Neutrophil (primary cell): ENCODE results near the gene PRTN3.

Experiments
- H3K27ac ChIP-seq: fragments of 200-600 bp; sonication (generic); 2 replicates; pipeline ENCODE4 v1.5.1; 2016; ENCODE audit warnings: mild to moderate bottlenecking, moderate library complexity
- H3K27me3 ChIP-seq: fragments of 200-600 bp; sonication (generic); 2 replicates; pipeline ENCODE4 v1.6.0; 2016; ENCODE audit warnings: mild to moderate bottlenecking
- H3K36me3 ChIP-seq: fragments of 200-600 bp; sonication (generic); 2 replicates; pipeline ENCODE4 v1.5.1; 2017
- H3K4me1 ChIP-seq, 2 experiments: fragments of 200-600 bp in 1 of 2; sonication (generic) in 1 of 2; 1 replicate in 1 of 2; 2 replicates in 1 of 2; pipeline versions ENCODE4 v1.5.1 to v1.6.1; 2013 to 2016; ENCODE audit warnings: low read depth in 1 of 2, low read length in 1 of 2, mild to moderate bottlenecking in 1 of 2, moderate library complexity in 1 of 2; ENCODE audit not compliant: control insufficient read depth in 1 of 2, insufficient read depth in 1 of 2
- H3K4me3 ChIP-seq, 2 experiments: fragments of 200-600 bp in 1 of 2; sonication (generic) in 1 of 2; 1 replicate in 1 of 2; 2 replicates in 1 of 2; pipeline ENCODE4 v1.5.1; 2013 to 2016; ENCODE audit warnings: low read depth in 1 of 2, low read length in 1 of 2, mild to moderate bottlenecking in 1 of 2, moderate library complexity in 1 of 2
- H3K9me3 ChIP-seq: fragments of 200-600 bp; sonication (generic); 2 replicates; pipeline ENCODE4 v1.5.1; 2016
- CTCF ChIP-seq: fragments of 200-600 bp; sonication (generic); IDR thresholded peaks from 2 replicates; pipeline ENCODE4 v1.5.1; 2016; ENCODE audit warnings: antibody characterized with exemption

PRTN3 gene

GRCh38 chr19:872266-872951, 31.6 kb downstream of the PRTN3 start:
- no peak for TF ChIP-seq CTCF
- Histone ChIP-seq H3K36me3 (peaks cover 79% of the 10 kb centered on the region), H3K27ac (peak overlapping the region; percentile 14), H3K9me3 (no peaks in the 10 kb centered on the region), H3K27me3 (no peaks in the 10 kb centered on the region), H3K4me3 (peak overlapping the region in 1 of 2 experiments; percentile 34), H3K4me1 (peaks cover 7 to 10% of the 10 kb centered on the region in 2 experiments)

GRCh38 chr19:873084-873483, 32.3 kb downstream of the PRTN3 start:
- Histone ChIP-seq H3K4me1 (peaks cover 7 to 10% of the 10 kb centered on the region in 2 experiments), H3K4me3 (no peak overlapping the region), H3K9me3 (no peaks in the 10 kb centered on the region), H3K27me3 (no peaks in the 10 kb centered on the region), H3K27ac (peak overlapping the region; percentile 14), H3K36me3 (peaks cover 73% of the 10 kb centered on the region)
- no peak for TF ChIP-seq CTCF

GRCh38 chr19:873561-874041, 32.8 kb downstream of the PRTN3 start:
- no peak overlapping the region for H3K4me3 ChIP-seq
- H3K4me1 ChIP-seq, result peaks cover 7 to 10% of the 10 kb centered on the region in 2 experiments
- no peaks in the 10 kb centered on the region for H3K27me3 ChIP-seq
- no peak overlapping the region for H3K27ac ChIP-seq
- no peak for TF ChIP-seq CTCF
- no peaks in the 10 kb centered on the region for H3K9me3 ChIP-seq
- peaks cover 71% of the 10 kb centered on the region for H3K36me3 ChIP-seq

- Histone ChIP-seq H3K27me3 (no peaks in the 10 kb centered on the region), H3K4me1 (peaks cover 7 to 10% of the 10 kb centered on the region in 2 experiments), H3K36me3 (peaks cover 71% of the 10 kb centered on the region), H3K9me3 (no peaks in the 10 kb centered on the region), H3K27ac (no peak overlapping the region), H3K4me3 (no peak overlapping the region)
- no peak for TF ChIP-seq CTCF
These were observed 34.6 kb downstream of the PRTN3 start for GRCh38 chr19:875265-875879.

GRCh38 chr19:876089-876488, 35.3 kb downstream of the PRTN3 start:
- H3K4me1 ChIP-seq, result peaks cover 7 to 10% of the 10 kb centered on the region in 2 experiments
- H3K27me3 ChIP-seq, result no peaks in the 10 kb centered on the region
- no peak overlapping the region for H3K4me3 ChIP-seq
- no peaks in the 10 kb centered on the region for H3K9me3 ChIP-seq
- no peak overlapping the region for H3K27ac ChIP-seq
- no peak for TF ChIP-seq CTCF
- H3K36me3 ChIP-seq, result peaks cover 67% of the 10 kb centered on the region
